Left ventricle myocardium inferior (tissue), 1 donor: ENCODE results near the gene EPC2. TPM values are rescaled to one million over a fixed set of nuclear protein-coding genes. Genes with fewer than 3 reads are reported as not detected.
"Not testable (repeated sequence)": the region's sequence is repeated elsewhere in the genome, so short reads cannot be mapped to it uniquely, and the experiment has no call there.

ENCODE experiments used
- DNase-seq: peaks from one replicate; pipeline ENCODE4 v3.0.0-alpha.2; 2020
- H3K27ac ChIP-seq: fragments of 200-600 bp; replicated peaks from 2 replicates; pipeline ENCODE4 v1.8.0; 2021
- H3K27me3 ChIP-seq: fragments of 200-600 bp; 2 replicates; pipeline ENCODE4 v1.8.0; 2021; ENCODE audit warnings: low read depth
- H3K36me3 ChIP-seq: fragments of 200-600 bp; 2 replicates; pipeline ENCODE4 v1.8.0; 2021
- H3K4me1 ChIP-seq: fragments of 200-600 bp; 2 replicates; pipeline ENCODE4 v1.8.0; 2021
- H3K4me3 ChIP-seq: fragments of 200-600 bp; 2 replicates; pipeline ENCODE4 v1.8.0; 2021; ENCODE audit warnings: mild to moderate bottlenecking, moderate library complexity
- H3K9me3 ChIP-seq: fragments of 200-600 bp; replicated peaks from 2 replicates; pipeline ENCODE4 v1.8.0; 2021
- CTCF ChIP-seq: fragments of 200-600 bp; IDR thresholded peaks from 2 replicates; pipeline ENCODE4 v1.8.0; 2021; ENCODE audit warnings: antibody characterized with exemption, mild to moderate bottlenecking, borderline replicate concordance
- intact Hi-C: fragments of 100-400 bp; cut with micrococcal nuclease; formaldehyde crosslinking; loops from one replicate; pipeline ENCODE4 v1.11.0; 2022
- total RNA-seq: library from RNA; stranded (reverse); fragmentation: NEBNext Ultra II Directional; extraction: Animal tissue kit (Norgen Biotek cat#: 25700); gene quantifications from one replicate; pipeline ENCODE4 v1.2.1, GENCODE V29; 2021
- donor health status: DM: no; HTN: yes; CAD: no; lungs with severe emphysema.

EPC2 gene
- total RNA-seq, 1 donor from 2014 or later, result 22.0 TPM

GRCh38 chr2:148789059-148789458 is 144.5 kb downstream of the EPC2 start:
- Histone ChIP-seq H3K27ac (no peak overlapping the region), H3K36me3 (peaks cover 35% of the 10 kb centered on the region), H3K27me3 (no peaks in the 10 kb centered on the region), H3K9me3 (no peaks in the 10 kb centered on the region), H3K4me1 (no peaks in the 10 kb centered on the region), H3K4me3 (no peak overlapping the region)
- DNase-seq, result no peak
- TF ChIP-seq CTCF, result no peak
- intact Hi-C loops, result no loop called here

- intact Hi-C loops, H3K4me3 ChIP-seq, H3K4me1 ChIP-seq, DNase-seq, H3K27ac ChIP-seq, H3K9me3 ChIP-seq, H3K27me3 ChIP-seq: not testable (repeated sequence)
- peaks cover 24% of the 10 kb centered on the region for H3K36me3 ChIP-seq
Observed at GRCh38 chr2:148790172-148790571, 145.6 kb downstream of the EPC2 start.

GRCh38 chr2:148794558-148794957 is 150.0 kb downstream of the EPC2 start:
- no peaks in the 10 kb centered on the region for H3K27me3 ChIP-seq
- H3K36me3 ChIP-seq, result no peaks in the 10 kb centered on the region
- H3K27ac ChIP-seq, result no peak overlapping the region
- no peak for TF ChIP-seq CTCF
- no peak for DNase-seq
- no peaks in the 10 kb centered on the region for H3K9me3 ChIP-seq
- no peaks in the 10 kb centered on the region for H3K4me1 ChIP-seq
- no peak overlapping the region for H3K4me3 ChIP-seq
- intact Hi-C loops, result no loop called here

- no peak overlapping the region for H3K4me3 ChIP-seq
- intact Hi-C loops, result no loop called here
- no peak for TF ChIP-seq CTCF
- no peaks in the 10 kb centered on the region for H3K9me3 ChIP-seq
- no peaks in the 10 kb centered on the region for H3K4me1 ChIP-seq
- no peaks in the 10 kb centered on the region for H3K27me3 ChIP-seq
- H3K36me3 ChIP-seq, result no peaks in the 10 kb centered on the region
- no peak for DNase-seq
- no peak overlapping the region for H3K27ac ChIP-seq
Observed at GRCh38 chr2:148796735-148797512, 152.4 kb downstream of the EPC2 start.

- Histone ChIP-seq H3K4me1 (no peaks in the 10 kb centered on the region), H3K4me3 (no peak overlapping the region), H3K36me3 (no peaks in the 10 kb centered on the region), H3K27me3 (no peaks in the 10 kb centered on the region), H3K9me3 (peaks cover 18% of the 10 kb centered on the region), H3K27ac (no peak overlapping the region)
- intact Hi-C loops, result no loop called here
- TF ChIP-seq CTCF, result no peak
- no peak for DNase-seq
Observed at GRCh38 chr2:148802448-148803220, 158.1 kb downstream of the EPC2 start.

GRCh38 chr2:148810081-148810480 is 165.5 kb downstream of the EPC2 start:
- Histone ChIP-seq H3K36me3 (no peaks in the 10 kb centered on the region), H3K9me3 (peaks cover 19% of the 10 kb centered on the region), H3K4me3 (no peak overlapping the region), H3K27me3 (no peaks in the 10 kb centered on the region), H3K4me1 (peaks cover 19% of the 10 kb centered on the region), H3K27ac (no peak overlapping the region)
- no peak for DNase-seq
- intact Hi-C loops, result no loop called here
- no peak for TF ChIP-seq CTCF
